Retinal pigment epithelial cell (primary cell): ENCODE measurements around the gene ACO1.

Experiments
- DNase-seq: peaks from one replicate; pipeline ENCODE4 v3.0.0-alpha.2; 2010; ENCODE audit warnings: low read depth
- H3K4me3 ChIP-seq: 2 replicates; pipeline ENCODE4 v1.5.1; 2011; ENCODE audit warnings: mild to moderate bottlenecking, low read length, control low read depth, moderate library complexity
- TF ChIP-seq, protein P1 (sequence below): conservative IDR thresholded peaks from 2 replicates; pipeline ENCODE4 v1.5.1; 2011; ENCODE audit warnings: low read depth, low read length, control low read depth, inconsistent platforms

ACO1 gene

DNA sequence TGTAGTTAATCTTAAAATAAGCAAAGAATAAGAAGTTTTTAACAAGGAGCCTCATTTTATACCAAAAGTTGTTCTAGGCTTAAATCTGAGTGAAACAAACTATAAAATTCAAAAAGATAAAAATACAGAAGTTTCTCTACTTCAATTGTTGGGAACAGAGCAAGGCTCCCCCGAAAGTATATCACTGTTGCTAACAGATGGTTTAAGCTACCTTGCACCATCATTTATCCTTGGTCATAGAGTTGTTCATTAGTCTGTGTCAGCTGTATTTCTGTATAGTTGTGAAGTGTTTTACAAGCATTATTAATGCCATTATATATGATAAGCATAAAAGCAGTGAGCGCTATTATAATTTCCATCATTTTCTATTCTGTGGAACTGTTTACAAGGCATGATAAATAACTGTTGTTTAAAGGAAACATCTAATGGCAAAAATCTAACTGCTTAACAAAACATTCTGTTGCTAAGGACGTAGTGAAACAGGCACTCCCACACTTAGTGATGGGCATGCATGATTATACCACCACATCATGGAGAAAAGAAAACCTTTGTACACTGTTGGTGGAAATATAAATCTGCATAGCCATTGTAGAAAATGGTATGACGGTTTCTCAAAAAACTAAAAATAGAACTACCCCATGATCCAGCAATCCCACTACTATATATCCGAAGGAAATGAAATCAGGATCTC, 23.3 kb upstream of the ACO1 start:
- DNase-seq, result no peak
- no peak overlapping the region for H3K4me3 ChIP-seq
- TF ChIP-seq, protein P1, sequence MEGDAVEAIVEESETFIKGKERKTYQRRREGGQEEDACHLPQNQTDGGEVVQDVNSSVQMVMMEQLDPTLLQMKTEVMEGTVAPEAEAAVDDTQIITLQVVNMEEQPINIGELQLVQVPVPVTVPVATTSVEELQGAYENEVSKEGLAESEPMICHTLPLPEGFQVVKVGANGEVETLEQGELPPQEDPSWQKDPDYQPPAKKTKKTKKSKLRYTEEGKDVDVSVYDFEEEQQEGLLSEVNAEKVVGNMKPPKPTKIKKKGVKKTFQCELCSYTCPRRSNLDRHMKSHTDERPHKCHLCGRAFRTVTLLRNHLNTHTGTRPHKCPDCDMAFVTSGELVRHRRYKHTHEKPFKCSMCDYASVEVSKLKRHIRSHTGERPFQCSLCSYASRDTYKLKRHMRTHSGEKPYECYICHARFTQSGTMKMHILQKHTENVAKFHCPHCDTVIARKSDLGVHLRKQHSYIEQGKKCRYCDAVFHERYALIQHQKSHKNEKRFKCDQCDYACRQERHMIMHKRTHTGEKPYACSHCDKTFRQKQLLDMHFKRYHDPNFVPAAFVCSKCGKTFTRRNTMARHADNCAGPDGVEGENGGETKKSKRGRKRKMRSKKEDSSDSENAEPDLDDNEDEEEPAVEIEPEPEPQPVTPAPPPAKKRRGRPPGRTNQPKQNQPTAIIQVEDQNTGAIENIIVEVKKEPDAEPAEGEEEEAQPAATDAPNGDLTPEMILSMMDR, result no peak

DNA sequence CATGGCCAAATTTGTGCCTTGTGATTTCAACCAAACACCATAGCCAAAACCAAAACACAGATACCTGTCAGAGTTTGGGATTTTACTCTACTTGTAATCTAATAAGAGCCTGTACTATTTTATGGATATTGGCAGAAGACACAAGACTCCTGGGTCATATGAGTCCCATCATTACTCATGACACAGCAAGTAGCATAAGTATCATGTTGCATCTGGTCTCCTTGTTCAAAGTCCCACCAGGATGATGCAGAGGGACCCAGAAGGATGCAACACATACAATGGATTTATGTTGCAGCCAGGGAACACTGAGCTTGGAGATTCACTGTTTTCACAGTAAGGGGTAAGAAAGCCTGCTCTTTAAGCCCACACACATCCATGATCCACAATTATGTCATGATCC, 13.2 kb upstream of the ACO1 start:
- no peak overlapping the region for H3K4me3 ChIP-seq
- DNase-seq, result no peak
- TF ChIP-seq, protein P1, result no peak

DNA sequence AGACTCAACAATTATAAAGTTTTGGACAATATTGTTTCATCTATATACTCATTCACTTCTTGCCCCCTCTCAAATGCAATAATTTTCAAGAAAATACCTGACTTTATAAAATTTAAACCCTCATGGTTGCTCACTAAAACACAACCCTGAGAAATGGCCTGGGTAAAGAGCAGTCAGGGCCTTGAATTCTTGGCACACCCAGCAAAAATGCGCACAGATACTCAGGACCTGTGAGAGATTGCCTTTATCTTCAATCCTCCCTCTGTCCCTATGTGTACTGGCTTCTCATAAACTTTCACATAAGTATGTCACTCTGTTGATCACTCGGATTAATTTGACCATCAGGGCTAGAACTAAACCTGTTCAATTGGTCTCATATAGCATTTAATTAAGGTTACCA, 12.8 kb upstream of the ACO1 start:
- H3K4me3 ChIP-seq, result no peak overlapping the region
- TF ChIP-seq, protein P1, result no peak
- no peak for DNase-seq

DNA sequence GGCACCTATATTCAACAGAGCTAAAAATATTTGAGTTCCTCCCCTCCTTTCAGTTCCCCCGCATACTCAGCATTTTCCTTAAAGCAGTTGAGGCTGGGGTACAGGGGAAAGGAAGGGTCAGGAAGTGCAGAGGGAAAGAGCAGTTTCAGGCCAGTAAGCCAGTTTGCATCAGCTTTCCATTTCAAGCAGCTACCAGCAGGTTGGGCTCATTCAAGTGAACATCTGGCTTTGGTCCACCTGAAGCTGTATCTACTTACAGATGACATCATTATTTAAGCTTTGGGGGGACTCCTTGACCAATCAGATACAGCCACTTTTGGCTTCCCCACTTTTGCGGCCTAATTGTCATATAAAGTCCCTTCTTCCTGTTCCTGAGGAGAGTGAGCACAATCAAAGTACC, 8.2 kb upstream of the ACO1 start:
- TF ChIP-seq, protein P1, result no peak
- DNase-seq, result no peak
- no peak overlapping the region for H3K4me3 ChIP-seq

DNA sequence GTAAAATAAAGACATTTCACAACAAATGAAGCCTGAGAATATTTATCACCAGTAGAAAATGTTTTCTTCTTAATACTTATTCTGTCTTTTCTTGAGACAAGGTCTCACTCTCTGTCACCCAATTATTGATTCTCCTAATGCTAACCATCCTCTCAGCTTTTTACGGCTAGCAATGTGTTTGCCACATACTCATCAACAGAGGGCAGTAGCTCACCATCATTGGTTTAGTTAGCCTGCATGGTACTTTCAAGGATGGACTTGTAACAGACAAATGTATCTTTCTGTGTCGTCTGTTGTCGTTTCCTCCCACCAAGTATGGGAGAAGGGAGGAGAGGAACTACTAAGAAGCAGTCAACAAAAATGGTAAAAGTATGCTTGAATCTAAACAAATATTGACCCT, 5.9 kb upstream of the ACO1 start:
- TF ChIP-seq, protein P1, result peak; percentile 92
- no peak overlapping the region for H3K4me3 ChIP-seq
- no peak for DNase-seq

DNA sequence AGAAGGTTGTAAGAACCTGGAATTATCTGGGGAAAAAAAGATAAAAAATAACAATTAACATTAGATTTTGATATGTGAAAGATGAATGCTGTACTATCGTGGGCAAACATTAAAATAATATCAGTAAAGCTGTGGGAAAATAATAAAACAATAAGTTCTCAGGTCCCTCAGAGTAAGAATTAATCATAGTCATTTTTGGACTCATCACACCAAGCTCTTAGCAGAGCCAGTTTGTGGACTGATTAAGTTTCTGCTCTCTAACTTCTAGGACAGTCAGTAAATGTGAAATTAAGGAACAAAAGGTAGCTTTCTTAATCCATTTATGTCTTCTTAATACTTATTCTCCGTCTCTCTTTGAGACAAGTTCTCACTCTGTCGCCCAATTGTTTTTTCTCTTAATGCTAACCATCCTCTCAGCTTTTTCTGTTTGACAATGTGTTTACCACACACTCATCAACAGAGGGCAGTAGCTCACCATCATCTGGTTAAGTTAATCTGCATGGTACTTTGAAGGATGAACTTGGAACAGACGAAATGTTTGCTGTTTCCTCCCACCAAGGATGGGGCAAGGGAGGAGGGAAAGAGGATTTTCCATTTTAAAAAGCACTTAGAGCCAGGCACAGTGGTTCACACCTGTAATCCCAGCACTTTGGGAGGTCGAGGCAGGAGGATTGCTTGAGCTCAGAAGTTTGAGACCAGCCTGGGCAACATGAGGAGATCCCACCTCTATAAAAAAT, 5.3 kb upstream of the ACO1 start:
- no peak overlapping the region for H3K4me3 ChIP-seq
- TF ChIP-seq, protein P1, result peak; percentile 88
- no peak for DNase-seq

DNA sequence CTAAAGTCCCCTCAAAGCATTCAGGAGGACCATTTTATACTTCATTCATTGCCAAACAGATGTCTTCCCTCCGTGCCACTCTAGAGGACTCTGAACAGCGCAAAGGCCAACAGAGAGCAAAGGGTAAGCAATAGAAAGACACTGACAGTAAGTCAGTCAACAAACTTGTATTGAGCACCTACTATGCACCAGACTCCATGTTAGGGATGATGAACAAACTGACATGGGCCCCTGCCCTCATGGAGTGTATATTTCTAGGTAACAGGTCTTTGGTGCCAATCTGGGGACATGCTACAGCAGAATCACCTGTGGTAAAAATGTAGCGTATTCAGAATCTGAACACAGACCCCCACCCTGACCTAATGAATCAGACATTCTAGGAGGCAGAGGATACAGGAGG, 3.5 kb upstream of the ACO1 start:
- TF ChIP-seq, protein P1, result no peak
- no peak overlapping the region for H3K4me3 ChIP-seq
- DNase-seq, result no peak
